ENCODE results near the gene NLRP13.

Gene NLRP13

DNA sequence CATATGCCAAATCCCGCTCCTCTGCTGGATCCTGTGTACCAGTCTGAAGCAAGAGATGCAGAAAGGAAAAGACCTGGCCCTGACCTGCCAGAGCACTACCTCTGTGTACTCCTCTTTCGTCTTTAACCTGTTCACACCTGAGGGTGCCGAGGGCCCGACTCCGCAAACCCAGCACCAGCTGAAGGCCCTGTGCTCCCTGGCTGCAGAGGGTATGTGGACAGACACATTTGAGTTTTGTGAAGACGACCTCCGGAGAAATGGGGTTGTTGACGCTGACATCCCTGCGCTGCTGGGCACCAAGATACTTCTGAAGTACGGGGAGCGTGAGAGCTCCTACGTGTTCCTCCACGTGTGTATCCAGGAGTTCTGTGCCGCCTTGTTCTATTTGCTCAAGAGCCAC is 73.7 kb downstream of the NLRP13 start:
- H3F3A ChIP-seq (ENCODE audit: insufficient read depth, low read length) = no peaks in the 10 kb centered on the region

DNA sequence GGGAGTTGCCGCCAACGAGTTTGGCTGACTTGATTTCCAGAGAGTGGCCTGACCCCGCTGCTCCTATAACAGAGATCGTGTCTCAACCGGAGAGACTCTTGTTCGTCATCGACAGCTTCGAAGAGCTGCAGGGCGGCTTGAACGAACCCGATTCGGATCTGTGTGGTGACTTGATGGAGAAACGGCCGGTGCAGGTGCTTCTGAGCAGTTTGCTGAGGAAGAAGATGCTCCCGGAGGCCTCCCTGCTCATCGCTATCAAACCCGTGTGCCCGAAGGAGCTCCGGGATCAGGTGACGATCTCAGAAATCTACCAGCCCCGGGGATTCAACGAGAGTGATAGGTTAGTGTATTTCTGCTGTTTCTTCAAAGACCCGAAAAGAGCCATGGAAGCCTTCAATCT is 74.2 kb downstream of the NLRP13 start:
- Histone ChIP-seq H3K27ac (ENCODE audit: low read length) (no peak overlapping the region), H3K4me2 (ENCODE audit: low read depth, low read length) (no peak overlapping the region), H2AFZ (ENCODE audit: low read length) (no peak overlapping the region), H3K4me1 (ENCODE audit: low read length) (no peaks in the 10 kb centered on the region), H3K4me3 (ENCODE audit: low read length) (no peak overlapping the region), H3F3A (ENCODE audit: insufficient read depth, low read length) (no peaks in the 10 kb centered on the region), H4K20me1 (ENCODE audit: insufficient read depth, low read length) (no peaks in the 10 kb centered on the region), H3K9me2 (replicated peaks; ENCODE audit: insufficient read depth, low read length) (no peaks in the 10 kb centered on the region), H3K79me2 (ENCODE audit: low read length) (no peaks in the 10 kb centered on the region), H3K27me3 (replicated peaks; ENCODE audit: insufficient read depth, low read length) (no peaks in the 10 kb centered on the region), H3K36me3 (replicated peaks; ENCODE audit: insufficient read depth, low read length) (no peaks in the 10 kb centered on the region), H3K9me3 (replicated peaks; ENCODE audit: insufficient read depth, low read length) (no peaks in the 10 kb centered on the region), H3K9ac (ENCODE audit: low read length) (no peak overlapping the region)
- DNase-seq = no peak
- no peak for TF ChIP-seq EZH2phosphoT487 (IDR thresholded peaks at IDR 0.05; ENCODE audit: low read length)
- TF ChIP-seq, protein P1, sequence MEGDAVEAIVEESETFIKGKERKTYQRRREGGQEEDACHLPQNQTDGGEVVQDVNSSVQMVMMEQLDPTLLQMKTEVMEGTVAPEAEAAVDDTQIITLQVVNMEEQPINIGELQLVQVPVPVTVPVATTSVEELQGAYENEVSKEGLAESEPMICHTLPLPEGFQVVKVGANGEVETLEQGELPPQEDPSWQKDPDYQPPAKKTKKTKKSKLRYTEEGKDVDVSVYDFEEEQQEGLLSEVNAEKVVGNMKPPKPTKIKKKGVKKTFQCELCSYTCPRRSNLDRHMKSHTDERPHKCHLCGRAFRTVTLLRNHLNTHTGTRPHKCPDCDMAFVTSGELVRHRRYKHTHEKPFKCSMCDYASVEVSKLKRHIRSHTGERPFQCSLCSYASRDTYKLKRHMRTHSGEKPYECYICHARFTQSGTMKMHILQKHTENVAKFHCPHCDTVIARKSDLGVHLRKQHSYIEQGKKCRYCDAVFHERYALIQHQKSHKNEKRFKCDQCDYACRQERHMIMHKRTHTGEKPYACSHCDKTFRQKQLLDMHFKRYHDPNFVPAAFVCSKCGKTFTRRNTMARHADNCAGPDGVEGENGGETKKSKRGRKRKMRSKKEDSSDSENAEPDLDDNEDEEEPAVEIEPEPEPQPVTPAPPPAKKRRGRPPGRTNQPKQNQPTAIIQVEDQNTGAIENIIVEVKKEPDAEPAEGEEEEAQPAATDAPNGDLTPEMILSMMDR (IDR thresholded peaks at IDR 0.05; ENCODE audit: low read length) = no peak
- TF ChIP-seq EZH2 (optimal IDR thresholded peaks at IDR 0.05; ENCODE audit: low read depth, low read length) = no peak

More for the DNA sequence above, 73.7 kb downstream of the NLRP13 start:
- H3K9ac ChIP-seq (ENCODE audit: low read length) = no peak overlapping the region
- no peak for DNase-seq
- no peaks in the 10 kb centered on the region for H3K79me2 ChIP-seq (ENCODE audit: low read length)
- no peaks in the 10 kb centered on the region for H3K9me3 ChIP-seq (replicated peaks; ENCODE audit: insufficient read depth, low read length)
- TF ChIP-seq EZH2phosphoT487 (IDR thresholded peaks at IDR 0.05; ENCODE audit: low read length) = no peak
- TF ChIP-seq, protein P1 (IDR thresholded peaks at IDR 0.05; ENCODE audit: low read length) = no peak
- TF ChIP-seq EZH2 (optimal IDR thresholded peaks at IDR 0.05; ENCODE audit: low read depth, low read length) = no peak
- no peaks in the 10 kb centered on the region for H3K4me1 ChIP-seq (ENCODE audit: low read length)
- H3K4me3 ChIP-seq (ENCODE audit: low read length) = no peak overlapping the region
- H3K27ac ChIP-seq (ENCODE audit: low read length) = no peak overlapping the region
- H3K27me3 ChIP-seq (replicated peaks; ENCODE audit: insufficient read depth, low read length) = no peaks in the 10 kb centered on the region
- H3K9me2 ChIP-seq (replicated peaks; ENCODE audit: insufficient read depth, low read length) = no peaks in the 10 kb centered on the region
- no peak overlapping the region for H2AFZ ChIP-seq (ENCODE audit: low read length)
- H3K4me2 ChIP-seq (ENCODE audit: low read depth, low read length) = no peak overlapping the region
- no peaks in the 10 kb centered on the region for H4K20me1 ChIP-seq (ENCODE audit: insufficient read depth, low read length)
- H3K36me3 ChIP-seq (replicated peaks; ENCODE audit: insufficient read depth, low read length) = no peaks in the 10 kb centered on the region

DNA sequence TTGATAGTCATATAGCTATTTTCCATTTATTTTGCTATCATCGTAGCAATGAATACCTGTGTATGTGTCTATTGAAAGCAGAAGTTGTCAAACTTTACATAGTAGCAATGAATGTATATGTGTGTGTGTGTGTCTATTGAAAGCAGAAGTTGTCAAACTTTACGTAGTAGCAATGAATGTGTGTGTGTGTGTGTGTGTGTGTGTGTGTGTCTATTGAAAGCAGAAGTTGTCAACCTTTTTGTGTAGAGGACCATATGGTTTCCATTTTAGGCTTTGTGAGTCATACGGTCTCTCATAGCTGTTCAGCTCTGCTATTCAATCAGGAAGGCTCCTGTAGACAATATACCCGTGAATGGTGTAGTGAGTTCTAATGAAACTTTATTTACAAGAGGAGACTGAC is 75.0 kb downstream of the NLRP13 start:
- Histone ChIP-seq H3K9me3 (replicated peaks; ENCODE audit: insufficient read depth, low read length) (no peaks in the 10 kb centered on the region), H3K4me2 (ENCODE audit: low read depth, low read length) (no peak overlapping the region), H3K36me3 (replicated peaks; ENCODE audit: insufficient read depth, low read length) (no peaks in the 10 kb centered on the region), H3K27me3 (replicated peaks; ENCODE audit: insufficient read depth, low read length) (no peaks in the 10 kb centered on the region), H3K9ac (ENCODE audit: low read length) (no peak overlapping the region), H3F3A (ENCODE audit: insufficient read depth, low read length) (no peaks in the 10 kb centered on the region), H3K4me3 (ENCODE audit: low read length) (no peak overlapping the region), H3K9me2 (replicated peaks; ENCODE audit: insufficient read depth, low read length) (no peaks in the 10 kb centered on the region), H3K27ac (ENCODE audit: low read length) (no peak overlapping the region), H4K20me1 (ENCODE audit: insufficient read depth, low read length) (no peaks in the 10 kb centered on the region), H2AFZ (ENCODE audit: low read length) (no peak overlapping the region), H3K4me1 (ENCODE audit: low read length) (no peaks in the 10 kb centered on the region), H3K79me2 (ENCODE audit: low read length) (no peaks in the 10 kb centered on the region)
- TF ChIP-seq, protein P1 (IDR thresholded peaks at IDR 0.05; ENCODE audit: low read length) = no peak
- TF ChIP-seq EZH2 (optimal IDR thresholded peaks at IDR 0.05; ENCODE audit: low read depth, low read length) (no peak), EZH2phosphoT487 (IDR thresholded peaks at IDR 0.05; ENCODE audit: low read length) (no peak)
- no peak for DNase-seq

Data from MM.1S (cell line).